Calu3 (cell line): Measurements from ENCODE around the gene LIN28B. TPM values are rescaled to one million over a fixed set of nuclear protein-coding genes. Genes with fewer than 3 reads are reported as not detected.

Source experiments
- BruUV-seq: library from RNA; stranded (reverse); fragments of 400-500 nt; replicated peaks from 2 replicates; lab custom pipeline; 2021; lab: Mats Ljungman, UMichigan
- CTCF ChIA-PET: fragments of 300-600 bp; sonication (Branson Sonifier 250); formaldehyde crosslinking; loops from one replicate; lab custom pipeline; 2022; ENCODE audit warnings: antibody characterized with exemption; lab: Charles Lee
- DNase-seq: peaks from one replicate; pipeline ENCODE4 v3.0.0; 2022
- H3K27ac Mint-ChIP-seq: one replicate; pipeline ENCODE4 v1.8.0; 2022; ENCODE audit warnings: mixed read lengths; ENCODE audit not compliant: unreplicated experiment
- H3K27me3 Mint-ChIP-seq: one replicate; pipeline ENCODE4 v1.8.0; 2022; ENCODE audit warnings: mixed read lengths; ENCODE audit not compliant: unreplicated experiment
- H3K36me3 Mint-ChIP-seq: one replicate; pipeline ENCODE4 v1.8.0; 2022; ENCODE audit warnings: mild to moderate bottlenecking, moderate library complexity, mixed read lengths; ENCODE audit not compliant: insufficient read depth, unreplicated experiment
- H3K4me1 Mint-ChIP-seq: one replicate; pipeline ENCODE4 v1.8.0; 2022; ENCODE audit warnings: mild to moderate bottlenecking, low read depth, mixed read lengths; ENCODE audit not compliant: unreplicated experiment
- H3K4me3 Mint-ChIP-seq: one replicate; pipeline ENCODE4 v1.8.0; 2022; ENCODE audit warnings: mild to moderate bottlenecking, low read depth, moderate library complexity, mixed read lengths; ENCODE audit not compliant: unreplicated experiment
- H3K9me3 Mint-ChIP-seq: one replicate; pipeline ENCODE4 v1.8.0; 2022; ENCODE audit warnings: low read depth, mixed read lengths; ENCODE audit not compliant: unreplicated experiment
- CTCF ChIP-seq: fragments of 200-600 bp; IDR thresholded peaks from one replicate; pipeline ENCODE4 v1.8.0; 2022; ENCODE audit warnings: antibody characterized with exemption; ENCODE audit not compliant: unreplicated experiment
- intact Hi-C: fragments of 100-400 bp; cut with micrococcal nuclease; formaldehyde crosslinking; loops from one replicate; pipeline ENCODE4 v1.10.0; 2022; ENCODE audit not compliant: unreplicated experiment
- total RNA-seq: library from RNA; stranded (reverse); gene quantifications from 2 replicates; pipeline ENCODE4 v1.2.3, GENCODE V29; 2022

LIN28B gene
- total RNA-seq, 1 experiment from 2014 or later, result not detected

- no peaks in the 10 kb centered on the region for H3K27me3 Mint-ChIP-seq
- H3K36me3 Mint-ChIP-seq, result no peaks in the 10 kb centered on the region
- H3K4me1 Mint-ChIP-seq, result no peaks in the 10 kb centered on the region
- no peak for DNase-seq
- no peak for TF ChIP-seq CTCF
- H3K27ac Mint-ChIP-seq, result no peak overlapping the region
- H3K4me3 Mint-ChIP-seq, result no peak overlapping the region
- intact Hi-C loops, result no loop called here
- no peaks in the 10 kb centered on the region for H3K9me3 Mint-ChIP-seq
- BruUV-seq, result no TSS peak
- CTCF ChIA-PET, result no interaction called here
Observed at GRCh38 chr6:105106260-105106659, 149.4 kb downstream of the LIN28B start.

GRCh38 chr6:105107207-105107606 lies 150.3 kb downstream of the LIN28B start:
- intact Hi-C loops, result no loop called here
- Mint-ChIP-seq H3K27me3 (no peaks in the 10 kb centered on the region), H3K9me3 (no peaks in the 10 kb centered on the region), H3K27ac (no peak overlapping the region), H3K36me3 (no peaks in the 10 kb centered on the region), H3K4me1 (no peaks in the 10 kb centered on the region), H3K4me3 (no peak overlapping the region)
- CTCF ChIA-PET, result interaction anchor here (0.7 to 1.1 kb wide), 2 partner anchors 15 to 153 kb away, joined by 3 read pairs; no protein-coding TSS in a partner anchor
- no peak for TF ChIP-seq CTCF
- DNase-seq, result no peak
- BruUV-seq, result no TSS peak

- intact Hi-C loops, result no loop called here
- Mint-ChIP-seq H3K4me3 (no peak overlapping the region), H3K36me3 (no peaks in the 10 kb centered on the region), H3K9me3 (no peaks in the 10 kb centered on the region), H3K27me3 (no peaks in the 10 kb centered on the region), H3K27ac (no peak overlapping the region), H3K4me1 (no peaks in the 10 kb centered on the region)
- BruUV-seq, result no TSS peak
- no peak for TF ChIP-seq CTCF
- no peak for DNase-seq
- CTCF ChIA-PET, result interaction anchor here (0.5 kb wide), 1 partner anchor 108 kb away, joined by 4 read pairs; no protein-coding TSS in a partner anchor
Observed at GRCh38 chr6:105108631-105109262, 151.8 kb downstream of the LIN28B start.

GRCh38 chr6:105109955-105110895 lies 153.3 kb downstream of the LIN28B start:
- TF ChIP-seq CTCF, result no peak
- DNase-seq, result no peak
- Mint-ChIP-seq H3K36me3 (no peaks in the 10 kb centered on the region), H3K27me3 (no peaks in the 10 kb centered on the region), H3K9me3 (no peaks in the 10 kb centered on the region), H3K4me3 (no peak overlapping the region), H3K27ac (no peak overlapping the region), H3K4me1 (no peaks in the 10 kb centered on the region)
- CTCF ChIA-PET, result no interaction called here
- BruUV-seq, result no TSS peak
- intact Hi-C loops, result no loop called here
